GM12801 (cell line): ENCODE data around the gene ANKRD40.

Experiments
- TF ChIP-seq, protein P1 (sequence below): IDR thresholded peaks from one replicate; pipeline ENCODE4 v1.5.1; 2011; ENCODE audit warnings: control low read depth; ENCODE audit not compliant: insufficient read length; ENCODE audit errors: extremely low read depth

Gene ANKRD40

DNA sequence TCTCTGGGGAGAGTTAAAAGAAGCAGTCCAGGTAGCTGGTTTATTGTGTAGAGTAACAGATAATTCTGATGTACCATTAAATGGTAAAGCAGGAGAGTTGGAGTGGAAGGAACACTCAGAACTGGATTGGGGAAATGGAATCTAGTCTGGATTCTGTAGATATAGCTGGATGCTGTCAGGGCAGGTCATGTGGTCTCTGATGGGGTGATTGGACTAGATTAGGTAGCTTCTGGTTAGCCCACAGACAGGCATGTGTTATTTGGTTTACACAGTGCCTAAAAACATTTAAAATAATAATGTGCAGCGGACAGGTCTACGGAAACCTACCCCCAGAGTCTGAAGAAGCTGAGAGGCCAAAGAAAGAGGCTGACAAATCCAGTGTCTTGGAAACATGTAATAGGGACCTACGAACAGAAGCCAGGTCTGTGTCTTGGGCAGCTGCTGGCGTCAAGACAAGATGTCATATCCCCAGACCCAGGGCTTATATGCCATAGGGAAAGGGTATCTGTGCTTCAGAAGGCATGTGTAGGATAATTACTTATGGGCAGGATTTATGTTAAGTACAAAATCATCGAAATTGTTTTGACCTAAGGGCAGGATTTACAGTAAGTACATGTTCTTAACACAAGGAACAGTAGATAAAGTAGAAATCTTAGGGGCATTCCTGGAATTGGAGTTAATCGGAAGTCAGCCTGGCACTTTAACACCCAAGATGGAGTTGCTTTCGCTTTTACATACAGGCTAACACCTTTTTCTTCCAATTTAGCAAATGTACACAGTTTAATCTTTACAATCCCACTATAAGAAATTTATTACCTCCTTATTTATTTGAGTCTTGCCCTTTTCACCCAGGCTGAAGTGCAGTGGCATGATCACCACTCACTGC is 24.1 kb upstream of the ANKRD40 start:
- TF ChIP-seq, protein P1, sequence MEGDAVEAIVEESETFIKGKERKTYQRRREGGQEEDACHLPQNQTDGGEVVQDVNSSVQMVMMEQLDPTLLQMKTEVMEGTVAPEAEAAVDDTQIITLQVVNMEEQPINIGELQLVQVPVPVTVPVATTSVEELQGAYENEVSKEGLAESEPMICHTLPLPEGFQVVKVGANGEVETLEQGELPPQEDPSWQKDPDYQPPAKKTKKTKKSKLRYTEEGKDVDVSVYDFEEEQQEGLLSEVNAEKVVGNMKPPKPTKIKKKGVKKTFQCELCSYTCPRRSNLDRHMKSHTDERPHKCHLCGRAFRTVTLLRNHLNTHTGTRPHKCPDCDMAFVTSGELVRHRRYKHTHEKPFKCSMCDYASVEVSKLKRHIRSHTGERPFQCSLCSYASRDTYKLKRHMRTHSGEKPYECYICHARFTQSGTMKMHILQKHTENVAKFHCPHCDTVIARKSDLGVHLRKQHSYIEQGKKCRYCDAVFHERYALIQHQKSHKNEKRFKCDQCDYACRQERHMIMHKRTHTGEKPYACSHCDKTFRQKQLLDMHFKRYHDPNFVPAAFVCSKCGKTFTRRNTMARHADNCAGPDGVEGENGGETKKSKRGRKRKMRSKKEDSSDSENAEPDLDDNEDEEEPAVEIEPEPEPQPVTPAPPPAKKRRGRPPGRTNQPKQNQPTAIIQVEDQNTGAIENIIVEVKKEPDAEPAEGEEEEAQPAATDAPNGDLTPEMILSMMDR = no peak

DNA sequence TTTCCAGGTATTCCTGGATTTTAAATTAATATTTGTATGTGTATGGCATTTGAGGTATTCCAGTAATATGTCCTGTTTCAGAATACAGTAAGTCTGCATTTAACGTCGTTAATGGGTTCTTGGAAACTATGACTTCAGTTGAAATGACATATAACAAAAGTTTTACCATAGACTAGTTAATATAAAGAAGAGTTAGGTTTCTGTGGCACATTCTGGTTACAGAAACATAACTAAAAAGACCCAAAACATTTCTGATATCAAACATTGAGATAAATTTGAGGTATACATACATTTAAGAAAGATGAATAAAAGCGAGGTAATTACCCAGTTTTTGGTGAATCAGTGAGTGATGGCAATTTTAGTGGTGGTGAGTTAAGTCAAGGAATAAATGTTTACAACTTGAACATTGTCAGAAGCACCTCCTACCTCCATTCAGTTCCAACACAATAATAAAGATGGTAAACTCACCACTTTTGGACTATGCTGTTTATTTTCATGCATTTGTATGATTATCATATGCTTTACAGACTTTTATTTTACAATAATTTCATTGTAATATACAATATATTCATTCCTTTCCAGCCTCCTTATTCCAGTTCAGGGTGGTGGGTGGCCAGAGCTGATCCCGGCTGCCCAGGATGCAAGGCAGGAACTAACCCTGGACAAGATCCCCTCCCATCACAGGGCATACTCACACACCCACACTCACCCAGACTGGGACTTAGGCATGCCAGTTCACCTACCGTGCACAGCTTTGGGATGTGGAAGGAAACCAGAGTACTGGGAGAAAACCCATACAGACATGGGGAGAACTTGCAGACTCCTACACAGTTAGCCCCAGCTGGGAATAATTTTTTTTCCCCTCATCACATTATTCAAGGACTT is 21.4 kb upstream of the ANKRD40 start:
- TF ChIP-seq, protein P1 = no peak

DNA sequence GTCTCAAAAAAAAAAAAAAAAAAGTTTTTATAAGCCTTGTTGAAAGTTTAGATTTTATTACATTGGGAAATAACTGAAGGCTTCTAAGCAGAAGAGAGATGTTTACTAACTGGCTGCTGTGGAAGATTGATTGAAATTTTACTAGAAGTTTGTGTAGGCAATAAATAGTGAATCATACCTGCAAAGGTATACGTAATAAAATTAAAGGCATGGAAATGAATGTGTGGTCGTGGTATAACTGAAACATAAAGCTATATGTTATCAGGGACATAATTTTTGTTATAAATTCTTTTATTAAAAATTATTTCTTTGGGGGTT is 20.4 kb upstream of the ANKRD40 start:
- TF ChIP-seq, protein P1 = no peak

DNA sequence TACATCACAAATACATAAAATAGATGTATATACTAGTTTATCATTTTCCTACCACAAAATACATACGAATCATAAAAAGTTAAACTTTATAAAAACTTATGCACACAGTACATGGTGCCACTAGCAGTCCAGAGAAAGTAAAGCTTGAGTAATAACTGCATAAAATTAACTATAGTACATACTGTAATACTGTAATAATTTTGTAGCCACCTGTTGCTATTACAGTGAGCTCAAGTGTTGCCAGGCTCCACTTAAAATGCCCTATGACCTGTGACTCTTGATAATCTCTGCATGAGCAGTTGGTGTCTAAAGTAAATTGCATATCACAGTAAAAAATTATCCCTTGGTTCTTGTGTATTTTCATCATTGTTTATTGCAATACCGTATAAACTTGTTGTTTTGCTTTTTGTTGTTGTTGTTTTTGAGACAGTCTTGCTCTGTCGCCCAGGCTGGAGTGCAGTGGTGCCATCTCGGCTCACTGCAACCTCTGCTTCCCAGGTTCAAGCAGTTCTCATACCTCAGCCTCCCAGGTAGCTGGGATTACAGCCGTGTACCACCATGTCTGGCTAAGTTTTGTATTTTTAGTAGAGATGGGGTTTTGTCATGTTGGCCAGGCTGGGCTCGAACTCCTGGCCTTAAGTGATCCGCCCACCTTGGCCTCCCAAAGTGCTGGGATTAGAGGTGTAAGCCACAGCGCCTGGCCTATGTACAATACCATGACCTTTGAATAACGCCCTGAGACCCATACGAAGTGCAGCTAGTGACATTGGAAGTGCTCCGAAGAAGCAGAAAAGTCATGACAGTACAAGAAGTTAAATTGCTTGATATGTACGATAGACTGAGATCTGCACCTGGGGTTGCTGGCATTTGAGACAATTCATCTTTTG is 18.3 kb upstream of the ANKRD40 start:
- TF ChIP-seq, protein P1 = no peak

DNA sequence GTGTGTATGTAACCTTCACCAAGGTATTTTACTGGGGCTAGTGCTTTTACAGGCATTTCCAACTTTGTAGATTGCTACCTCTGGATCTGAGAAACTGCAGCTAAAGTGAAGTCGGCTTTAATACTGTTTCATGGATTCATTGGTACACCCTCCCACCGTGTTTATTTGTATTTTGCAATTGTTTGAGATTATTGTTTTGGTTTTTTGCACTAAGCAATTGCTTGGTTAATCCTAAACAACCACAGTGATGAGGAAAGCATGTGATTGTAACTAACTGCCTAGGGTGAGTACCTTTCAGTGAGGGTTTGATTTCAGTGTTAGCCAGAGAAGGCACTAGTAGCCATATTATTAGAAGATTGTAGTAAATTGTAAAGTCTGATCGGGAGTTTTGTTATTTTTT is 15.0 kb upstream of the ANKRD40 start:
- TF ChIP-seq, protein P1 = no peak

DNA sequence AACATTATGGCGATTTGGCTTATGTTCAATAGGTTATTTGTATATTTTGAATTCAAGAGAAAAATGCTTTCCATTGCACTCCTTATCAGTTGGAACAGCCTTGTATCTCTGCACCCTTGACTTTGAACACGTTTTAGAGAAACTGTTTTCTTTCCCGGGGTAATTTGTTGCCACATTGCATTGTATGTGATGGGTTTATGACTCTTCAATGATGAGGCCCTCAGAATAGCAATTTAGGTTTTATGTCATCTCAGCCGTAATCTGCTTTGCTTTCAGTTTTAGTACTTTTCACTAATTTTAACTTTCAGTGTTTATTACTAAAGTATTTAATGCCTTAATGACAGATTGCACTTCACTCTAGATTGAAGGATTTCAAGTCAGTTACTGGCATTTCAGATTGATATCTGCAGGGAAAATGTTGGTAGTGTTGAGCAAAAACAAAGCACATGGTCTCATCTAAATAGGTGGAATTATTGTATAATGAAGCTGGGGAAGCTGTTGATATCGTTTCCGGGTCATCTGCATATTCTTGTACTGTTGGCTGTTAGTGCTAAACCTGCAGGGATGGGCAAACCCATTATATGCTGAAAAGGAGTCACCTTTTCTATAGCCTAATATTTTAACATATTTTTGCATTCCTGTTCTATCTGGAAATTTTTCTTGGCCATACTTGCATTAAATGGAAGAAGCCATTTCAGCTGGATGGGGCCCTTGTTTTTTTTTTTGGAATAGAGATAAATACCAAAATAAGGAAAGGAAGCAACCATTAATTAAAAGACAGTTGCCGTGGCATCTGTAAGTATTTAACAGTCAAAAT is 13.7 kb upstream of the ANKRD40 start:
- TF ChIP-seq, protein P1 = no peak
